Esophagus squamous epithelium (tissue), 4 donors: ENCODE results near the gene DDX39B.

ENCODE experiments used
- CTCF ChIP-seq, 6 experiments: fragments of 450-650 bp in 4 of 6; fragments of 200-600 bp in 2 of 6; sonication (generic) in 2 of 6; IDR thresholded peaks; one replicate each; pipeline ENCODE4 v1.5.1; 2016 to 2019; ENCODE audit warnings: antibody characterized with exemption in 6 of 6, mild to moderate bottlenecking in 4 of 6, moderate library complexity in 4 of 6
- POLR2A ChIP-seq, 4 donors: fragments of 450-650 bp; IDR thresholded peaks; one replicate each; pipeline ENCODE4 v1.6.1; 2017; ENCODE audit warnings: antibody characterized with exemption in 4 of 4, mild to moderate bottlenecking in 4 of 4, moderate library complexity in 3 of 4

- TF ChIP-seq CTCF (IDR thresholded peaks at IDR 0.05) (no peak), POLR2A (IDR thresholded peaks at IDR 0.05) (no peak)
Measured at GRCh38 chr6:31558318-31558625, 16.5 kb upstream of the DDX39B start.
